ENCODE data around the gene ITPK1.
"Not testable (repeated sequence)": the region's sequence is repeated elsewhere in the genome, so short reads cannot be mapped to it uniquely, and the experiment has no call there.

ITPK1 gene

DNA sequence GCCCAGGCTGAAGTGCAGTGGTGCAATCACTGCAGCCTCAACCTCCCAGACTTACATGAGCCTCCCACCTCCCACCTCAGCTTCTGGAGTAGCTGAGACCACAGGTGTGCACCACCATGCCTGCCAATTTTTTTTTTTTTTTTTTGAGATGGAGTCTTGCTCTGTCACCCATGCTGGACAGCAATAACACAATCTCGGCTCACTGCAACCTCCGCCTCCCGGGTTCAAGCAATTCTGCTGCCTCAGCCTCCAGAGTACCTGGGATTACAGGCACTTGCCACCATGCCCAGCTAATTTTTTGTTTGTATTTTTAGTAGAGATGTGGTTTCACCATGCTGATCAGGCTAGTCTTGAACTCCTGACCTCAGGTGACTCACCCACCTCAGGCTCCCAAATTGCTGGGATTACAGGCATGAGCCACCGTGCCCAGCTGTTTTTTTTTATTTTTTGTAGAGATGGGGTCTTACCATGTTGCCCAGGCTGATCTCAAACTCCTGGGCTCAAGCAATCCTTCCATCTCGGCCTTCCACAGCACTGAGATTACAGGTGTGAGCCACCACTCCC is 15.6 kb upstream of the ITPK1 start:
- not testable (repeated sequence) for DNase-seq (ENCODE audit: low read depth in 1 of 2, low spot score in 1 of 2)

DNA sequence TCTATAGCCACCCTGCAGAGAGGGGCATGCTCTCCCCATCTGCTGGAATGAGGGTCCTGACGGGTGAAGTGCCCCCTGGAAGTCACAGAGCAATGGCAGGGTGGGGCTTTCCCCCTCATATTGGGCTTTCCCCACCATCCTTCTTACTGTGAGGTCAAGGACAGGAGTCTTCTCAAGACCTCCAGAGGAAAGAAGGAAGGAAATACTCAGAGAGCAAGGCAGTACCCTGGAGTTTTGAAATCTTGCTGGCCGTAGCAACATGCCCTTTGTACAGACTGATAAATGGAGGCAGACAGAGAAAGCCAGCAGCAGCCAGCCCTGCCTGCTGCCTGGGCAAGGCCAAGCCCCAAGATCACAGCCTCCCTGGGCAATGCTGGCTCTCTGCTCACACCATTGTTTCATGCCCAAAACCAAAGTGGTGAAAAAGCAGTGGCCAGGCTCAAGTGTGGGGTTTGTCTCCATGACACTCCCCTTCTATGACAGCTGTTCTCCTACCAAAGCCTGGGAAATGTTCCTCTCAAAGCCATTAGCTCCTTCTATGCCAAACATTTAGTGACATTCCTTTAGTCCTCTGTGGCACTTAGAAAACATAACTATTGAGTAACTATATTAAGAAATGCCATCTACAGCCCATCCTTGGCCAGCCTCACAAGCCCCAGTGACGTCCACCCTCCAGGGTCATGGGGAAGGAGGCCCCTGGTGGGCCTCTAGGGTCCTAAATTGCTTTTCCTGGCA is 13.2 kb upstream of the ITPK1 start:
- DNase-seq (ENCODE audit: low read depth in 1 of 2, low spot score in 1 of 2): no peak

DNA sequence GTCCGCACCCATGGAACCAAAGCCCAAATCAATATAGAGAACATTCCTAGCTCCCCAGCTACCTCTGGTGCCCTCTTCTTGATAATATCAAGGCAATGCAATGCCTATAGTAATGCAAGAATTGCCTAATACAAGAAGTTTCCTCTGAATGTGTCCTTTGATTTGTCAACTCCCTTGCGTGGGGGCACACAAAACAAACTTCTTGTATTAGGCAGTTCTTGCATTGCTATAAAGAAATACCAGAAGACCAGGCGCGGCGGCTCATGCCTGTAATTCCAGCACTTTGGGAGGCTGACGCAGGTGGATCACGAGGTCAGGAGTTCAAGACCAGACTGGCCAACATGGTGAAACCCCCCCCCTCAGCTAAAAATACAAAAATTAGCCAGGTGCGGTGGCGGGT is 10.4 kb upstream of the ITPK1 start:
- no peak for DNase-seq (ENCODE audit: low read depth in 1 of 2, low spot score in 1 of 2)

DNA sequence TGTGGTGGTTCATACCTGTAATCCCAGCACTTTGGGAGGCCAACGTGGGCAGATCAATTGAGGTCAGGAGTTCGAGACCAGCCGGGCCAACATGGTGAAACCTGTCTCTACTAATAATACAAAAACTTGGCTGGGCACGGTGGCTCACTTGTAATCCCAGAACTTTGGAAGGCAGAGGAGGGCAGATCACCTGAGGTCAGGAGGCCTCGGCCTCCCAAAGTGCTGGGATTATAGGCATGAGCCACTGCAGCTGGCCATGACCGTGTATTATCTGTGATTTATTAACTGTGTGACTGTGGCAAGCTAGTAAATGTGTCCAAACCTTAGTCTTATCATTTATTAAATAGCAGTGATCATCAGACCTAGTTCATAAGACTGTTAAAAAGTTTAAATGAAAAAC is 7.1 kb upstream of the ITPK1 start:
- no peak for DNase-seq (ENCODE audit: low read depth in 1 of 2, low spot score in 1 of 2)

DNA sequence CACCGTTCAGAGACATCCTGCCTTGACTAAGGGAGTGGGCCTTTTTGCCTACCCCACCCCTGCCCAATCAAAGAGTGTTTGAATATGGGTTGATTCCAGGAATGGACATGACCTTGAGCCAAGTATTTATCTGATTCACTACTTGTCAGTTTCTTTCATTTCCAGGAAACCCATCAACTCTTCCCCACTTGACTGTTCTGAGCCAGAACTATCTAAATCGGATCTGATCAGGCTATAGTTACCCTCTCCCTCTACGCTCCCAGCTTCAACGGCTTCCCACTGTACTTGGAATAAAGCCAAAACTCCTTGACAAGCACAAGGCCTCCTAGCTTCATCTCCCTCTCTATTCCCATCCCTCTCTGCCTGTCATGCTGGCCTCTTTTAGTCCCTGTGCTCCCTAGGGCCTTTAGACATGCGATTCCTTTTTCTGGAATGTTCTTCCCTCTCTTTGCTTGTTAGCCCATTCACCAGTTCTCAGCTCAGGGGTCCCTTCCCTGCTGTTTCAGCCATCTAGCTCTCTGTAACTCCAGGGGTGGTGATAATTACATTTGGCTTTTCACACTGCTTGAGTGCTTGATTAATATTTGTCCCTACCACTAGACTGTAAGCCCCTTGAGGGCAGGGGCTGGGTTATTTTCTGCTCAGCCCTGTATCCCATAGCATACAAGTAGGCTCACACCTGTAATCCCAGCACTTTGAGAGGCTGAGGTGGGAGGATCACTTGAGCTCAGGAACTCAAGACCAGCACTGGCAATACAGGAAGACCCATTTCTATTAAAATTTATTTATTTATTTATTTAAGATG is 5.5 kb upstream of the ITPK1 start:
- DNase-seq (ENCODE audit: low read depth in 1 of 2, low spot score in 1 of 2): no peak

DNA sequence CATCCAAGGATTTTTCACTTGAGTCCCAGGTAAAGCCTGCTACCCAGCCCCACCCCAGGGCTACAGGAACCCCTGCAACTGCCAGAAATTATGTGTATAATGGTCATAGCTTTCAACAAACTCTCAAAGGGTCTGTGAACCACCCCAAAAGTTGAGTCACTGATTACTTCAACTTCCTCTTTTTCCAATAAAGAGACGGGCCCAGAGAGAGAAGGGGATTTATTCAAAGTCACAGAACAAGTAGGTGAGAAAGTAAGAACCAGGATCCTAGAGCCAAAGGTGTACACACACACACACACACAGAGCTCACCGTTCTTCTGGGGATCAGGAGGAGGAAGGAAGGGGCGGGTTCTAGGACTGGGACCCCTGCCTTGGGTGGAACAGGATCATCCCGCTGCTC is 4.8 kb upstream of the ITPK1 start:
- no peak for DNase-seq (ENCODE audit: low read depth in 1 of 2, low spot score in 1 of 2)

DNA sequence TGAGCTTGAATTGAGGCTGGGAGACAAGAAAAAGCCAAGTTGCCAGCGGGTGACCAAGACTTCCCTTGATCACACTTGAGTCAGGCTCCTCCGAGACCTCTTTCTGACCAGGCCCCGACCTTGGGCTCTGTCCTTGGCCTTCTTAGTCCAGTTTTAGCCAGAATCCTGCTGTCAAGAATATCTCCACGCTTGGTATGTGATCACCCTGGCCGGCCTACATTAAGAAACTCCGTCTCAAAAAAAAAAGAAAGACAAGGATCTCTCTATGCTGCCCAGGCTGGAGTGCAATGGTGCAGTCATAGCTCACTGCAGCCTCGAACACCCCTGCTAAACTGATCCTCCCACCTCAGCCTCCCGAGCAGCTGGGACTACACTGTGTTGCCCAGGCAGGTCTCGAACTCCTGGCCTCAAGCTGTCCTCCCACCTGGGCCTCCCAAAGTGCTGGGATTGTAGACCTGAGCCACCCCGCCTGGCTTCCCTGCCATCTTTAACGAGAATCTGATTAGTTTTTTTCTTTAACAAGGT is 1.0 kb upstream of the ITPK1 start:
- no peak for DNase-seq (ENCODE audit: low read depth in 1 of 2, low spot score in 1 of 2)

DNA sequence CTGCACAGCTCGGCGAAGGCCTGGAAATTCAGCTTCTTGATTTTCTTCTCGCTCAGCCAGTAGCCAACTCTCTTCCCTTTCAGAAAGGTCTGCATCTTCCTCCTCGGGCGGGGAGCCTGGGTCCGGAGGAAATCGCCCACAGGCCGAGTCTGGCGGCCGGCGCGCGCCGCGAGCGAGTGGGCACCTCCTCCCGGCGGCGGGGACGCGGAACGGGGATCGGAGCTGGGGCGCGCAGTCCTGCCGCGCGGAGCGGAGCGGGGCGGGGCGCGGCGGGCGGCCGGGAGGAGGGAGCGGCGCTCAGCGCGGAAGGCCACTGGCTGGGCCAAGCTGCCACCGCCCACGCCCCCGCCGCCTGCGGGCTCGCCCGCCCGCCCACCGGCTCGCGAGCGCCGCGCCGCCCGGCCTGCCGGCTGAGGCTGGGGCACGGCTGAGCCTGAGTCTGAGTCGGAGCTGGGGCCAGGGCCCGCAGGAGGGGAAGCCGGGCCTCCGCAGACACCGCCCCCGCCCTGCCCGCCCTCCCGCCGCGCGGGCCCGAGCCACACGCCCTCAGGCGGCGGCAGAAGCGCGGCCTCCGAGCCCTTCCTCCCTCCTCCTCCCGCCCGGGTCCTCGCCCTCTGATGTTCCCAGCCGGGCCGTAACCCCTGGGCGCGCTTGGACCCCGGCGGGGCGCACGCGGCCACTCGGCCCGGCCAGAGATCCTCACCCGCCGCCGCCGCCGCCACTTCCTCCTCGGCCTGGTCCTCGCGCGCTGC is 480 bp downstream of the ITPK1 start:
- peak; percentile 64 to 80 for DNase-seq (ENCODE audit: low read depth in 1 of 2, low spot score in 1 of 2)

DNA sequence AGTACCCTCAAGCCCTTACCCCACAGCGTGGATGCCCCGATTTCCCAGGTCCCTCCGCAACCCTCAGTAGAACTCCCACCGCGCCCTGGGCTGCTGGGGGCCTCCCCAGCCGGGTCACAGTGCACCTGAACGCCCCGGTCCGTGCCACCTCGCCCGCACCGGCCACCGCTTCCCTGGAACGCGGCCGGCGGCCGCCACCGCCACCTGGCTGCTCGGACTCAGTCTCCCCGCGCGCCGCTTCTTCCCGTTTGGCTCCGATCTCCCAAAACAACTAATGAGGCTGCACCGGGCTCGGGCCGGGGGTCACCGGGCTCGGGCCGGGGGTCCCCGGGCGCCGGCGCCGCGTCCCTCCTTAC is 1.0 kb downstream of the ITPK1 start:
- no peak for DNase-seq (ENCODE audit: low read depth in 1 of 2, low spot score in 1 of 2)

DNA sequence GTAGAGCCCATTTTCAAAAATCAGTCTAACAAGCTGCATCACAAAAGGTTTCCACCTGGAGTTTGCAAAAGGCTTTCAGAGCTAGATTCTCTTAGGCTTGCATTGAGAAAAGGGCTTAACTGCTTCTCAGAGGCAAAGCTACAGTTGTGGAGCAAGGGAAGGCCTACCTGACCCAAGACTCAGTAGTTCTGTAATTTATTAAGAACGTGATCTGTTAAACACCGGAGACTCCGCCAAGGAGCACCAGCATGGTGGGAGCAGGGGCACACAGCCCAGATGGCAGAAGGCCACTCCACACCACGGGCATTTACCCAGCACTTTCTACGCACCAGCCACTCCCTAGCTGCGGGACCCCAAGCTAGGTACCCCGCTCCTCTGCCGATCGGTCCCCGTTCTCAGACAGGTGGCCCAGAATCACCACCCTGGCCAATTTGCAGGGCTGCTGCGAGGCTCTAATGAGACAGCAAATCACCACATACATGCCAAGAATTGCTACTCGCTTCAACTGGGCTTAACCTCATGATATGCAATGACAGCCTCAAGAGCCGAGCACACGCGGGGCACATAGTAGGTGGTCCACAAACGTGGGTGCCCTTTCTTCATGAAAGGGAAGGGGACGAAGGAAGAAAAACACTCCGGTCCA is 1.5 kb downstream of the ITPK1 start:
- no peak for DNase-seq (ENCODE audit: low read depth in 1 of 2, low spot score in 1 of 2)

DNA sequence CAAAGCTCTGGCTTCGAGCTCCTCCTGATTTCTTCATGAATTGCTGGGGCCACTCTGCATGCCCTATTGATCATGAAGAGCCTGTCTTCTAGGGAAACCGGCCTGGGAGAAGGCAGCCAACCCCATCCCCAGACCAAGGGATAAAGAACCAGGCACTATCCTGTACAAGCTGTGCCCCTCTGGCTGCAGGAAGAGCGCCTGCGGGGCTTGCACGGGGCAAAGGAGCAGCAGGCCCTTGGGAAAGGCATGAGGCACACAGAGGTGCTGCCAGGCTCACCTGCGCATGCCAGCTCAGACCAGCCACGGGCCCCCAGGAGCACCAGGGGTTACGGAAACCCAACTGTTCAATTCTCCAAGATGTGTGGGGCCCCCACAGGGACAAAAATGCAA is 2.1 kb downstream of the ITPK1 start:
- no peak for DNase-seq (ENCODE audit: low read depth in 1 of 2, low spot score in 1 of 2)

DNA sequence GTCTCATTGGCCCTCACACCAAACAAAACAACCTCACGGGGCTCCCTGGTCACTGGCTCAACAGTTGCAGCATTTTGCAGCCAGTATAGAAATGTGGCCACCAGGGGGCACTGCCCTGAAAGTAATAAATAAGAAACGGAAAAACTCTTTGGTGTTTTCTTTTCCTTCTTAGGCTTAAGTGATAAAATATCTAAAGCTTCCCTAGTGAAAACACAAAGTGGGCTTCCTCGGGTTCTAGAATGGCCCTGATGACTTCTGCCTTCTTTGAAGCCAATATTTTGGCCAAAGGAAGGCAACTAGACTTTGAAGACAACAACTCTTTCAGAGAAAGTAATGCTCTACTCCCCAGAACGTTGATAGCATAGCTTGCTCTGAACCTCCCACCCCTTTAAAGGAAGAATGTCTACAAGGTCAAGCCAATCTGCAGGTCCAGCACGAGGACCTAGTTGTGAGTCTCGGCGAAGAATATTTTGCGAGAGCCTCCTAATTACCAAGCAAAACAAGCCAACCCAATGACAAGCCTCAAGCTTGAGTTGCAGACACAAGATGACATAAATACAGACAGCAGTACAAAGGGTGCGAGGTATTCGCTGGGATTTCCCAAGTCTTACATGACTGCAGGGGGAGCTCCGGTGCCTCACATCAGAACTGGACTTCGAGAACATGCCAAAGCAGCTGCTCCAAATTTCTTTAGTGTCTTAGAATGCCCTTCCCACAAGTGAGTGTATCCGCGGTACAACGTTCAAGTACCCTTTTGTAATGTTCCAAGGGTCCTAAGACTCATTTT is 2.6 kb downstream of the ITPK1 start:
- DNase-seq (ENCODE audit: low read depth in 1 of 2, low spot score in 1 of 2): peak; percentile 57 to 58

DNA sequence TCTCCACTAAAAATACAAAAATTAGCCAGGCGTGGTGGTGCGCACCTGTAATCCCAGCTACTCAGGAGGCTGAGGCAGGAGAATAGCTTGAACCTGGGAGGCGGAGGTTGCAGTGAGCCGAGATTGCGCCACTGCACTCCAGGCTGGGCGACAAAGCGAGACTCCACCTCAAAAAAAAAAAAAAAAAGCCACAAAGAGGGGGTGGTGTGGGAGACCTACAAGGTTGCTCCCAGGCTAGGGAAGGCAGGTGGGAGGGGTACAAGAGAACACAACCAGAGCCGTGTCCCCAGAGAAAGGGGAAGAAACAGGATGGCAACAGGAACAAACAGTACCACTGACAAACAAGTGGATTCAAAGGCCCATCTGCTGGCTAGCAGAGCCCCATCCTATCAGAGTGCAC is 4.2 kb downstream of the ITPK1 start:
- DNase-seq (ENCODE audit: low read depth in 1 of 2, low spot score in 1 of 2): not testable (repeated sequence)

DNA sequence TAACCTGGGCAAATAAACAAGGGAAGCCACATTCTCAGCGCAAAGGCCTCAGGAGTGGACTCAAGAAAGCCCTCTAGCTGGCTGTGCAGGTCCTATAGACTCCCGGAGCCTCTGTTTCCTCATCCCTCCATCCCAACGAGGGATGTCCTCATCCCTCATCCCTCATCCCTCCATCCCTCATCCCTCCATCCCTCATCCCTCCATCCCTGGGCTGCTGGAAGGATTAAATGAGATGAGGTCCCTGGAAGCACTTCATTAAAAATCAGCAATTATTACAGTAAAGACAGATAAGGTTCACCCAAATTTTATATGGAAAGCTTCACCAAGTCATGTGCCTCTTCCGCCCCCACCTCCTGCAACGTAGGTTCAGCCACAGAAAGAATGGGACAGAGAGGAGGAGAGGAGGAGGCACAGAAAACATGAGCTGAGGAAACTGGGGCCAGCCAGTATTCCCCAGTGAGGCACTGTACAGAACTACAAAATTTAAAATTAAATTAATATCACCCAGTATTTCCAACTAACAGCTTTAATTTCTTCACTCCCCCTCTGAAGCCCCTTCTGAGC is 4.8 kb downstream of the ITPK1 start:
- DNase-seq (ENCODE audit: low read depth in 1 of 2, low spot score in 1 of 2): no peak

DNA sequence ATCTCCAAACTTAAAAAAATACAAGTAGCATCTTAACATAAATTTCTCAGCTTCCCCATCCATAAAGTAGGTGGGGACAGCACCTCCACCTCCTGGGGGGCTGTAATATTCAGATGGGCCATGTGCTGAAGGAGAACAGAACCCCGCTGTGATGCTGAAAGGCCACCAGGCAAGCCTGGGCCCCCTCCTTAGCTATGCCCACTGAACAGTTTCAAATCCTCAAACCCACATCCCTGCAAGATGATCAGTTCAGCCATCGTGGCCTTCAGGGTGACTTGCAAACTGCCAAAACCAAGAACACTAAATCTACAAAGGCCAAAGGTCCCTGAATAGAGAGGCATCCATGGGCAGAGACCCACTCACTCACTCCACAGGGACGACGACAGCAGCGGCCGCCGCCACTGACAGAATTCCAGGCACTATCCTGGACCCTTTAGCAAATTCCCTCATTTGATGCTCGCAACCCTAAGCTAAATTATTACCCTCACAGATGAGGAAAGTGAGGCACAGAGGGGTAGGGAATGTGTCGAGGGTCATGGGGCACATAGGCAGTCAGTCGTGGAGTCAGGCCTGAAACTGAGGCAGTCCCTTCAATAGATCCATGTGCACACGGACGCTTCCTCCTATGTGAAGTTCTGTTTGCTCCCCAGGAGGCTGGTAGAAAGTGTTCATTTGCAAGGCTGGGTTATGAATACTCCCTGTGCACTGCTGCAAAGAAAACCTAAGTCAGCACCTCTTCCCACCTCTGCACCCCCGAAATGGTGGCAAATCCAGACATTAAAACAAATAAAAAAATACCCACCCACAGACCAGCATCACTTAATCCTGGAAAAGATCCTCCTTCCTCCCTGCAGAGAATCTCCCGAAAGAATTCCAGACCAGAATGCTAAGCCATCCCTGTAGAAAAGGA is 5.9 kb downstream of the ITPK1 start:
- DNase-seq (ENCODE audit: low read depth in 1 of 2, low spot score in 1 of 2): no peak

DNA sequence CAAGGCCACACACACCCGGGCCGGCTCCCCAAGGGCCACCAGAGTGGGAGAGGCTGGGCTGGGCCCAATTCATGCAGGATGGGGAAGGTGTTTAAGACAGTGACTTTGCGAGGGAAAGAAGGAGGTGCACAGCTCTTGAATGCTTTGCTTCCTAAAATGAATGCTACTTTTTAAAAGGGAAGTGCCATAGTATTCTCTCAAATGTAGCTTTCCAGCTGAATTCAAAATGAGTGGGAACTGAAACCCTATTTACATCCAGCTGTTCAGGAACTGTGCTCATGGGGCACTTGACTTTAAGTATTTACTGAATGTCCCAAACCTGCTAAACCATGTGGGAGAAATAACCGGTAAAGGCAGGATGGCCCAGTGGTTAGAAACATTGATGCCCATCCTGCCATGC is 7.6 kb downstream of the ITPK1 start:
- DNase-seq (ENCODE audit: low read depth in 1 of 2, low spot score in 1 of 2): no peak

DNA sequence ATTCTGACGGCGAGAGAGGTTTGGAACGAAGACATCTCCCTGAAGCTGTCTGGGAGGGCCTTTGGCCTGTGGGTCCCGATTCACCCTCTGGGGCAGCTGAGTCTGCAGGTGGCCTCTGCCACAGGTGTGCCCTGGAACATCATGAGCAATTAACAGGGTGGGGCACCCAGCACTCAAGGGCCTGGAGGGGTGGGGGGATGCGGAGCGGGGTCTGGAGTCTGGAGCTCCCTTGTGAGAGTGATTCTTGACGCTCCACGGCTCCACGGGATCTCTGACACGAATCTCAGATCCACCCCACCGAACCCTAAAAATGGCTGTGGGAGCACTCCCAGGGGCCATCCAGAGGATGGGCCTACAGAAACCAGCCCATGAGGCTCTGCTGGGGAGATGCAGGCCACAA is 8.3 kb downstream of the ITPK1 start:
- DNase-seq (ENCODE audit: low read depth in 1 of 2, low spot score in 1 of 2): no peak

DNA sequence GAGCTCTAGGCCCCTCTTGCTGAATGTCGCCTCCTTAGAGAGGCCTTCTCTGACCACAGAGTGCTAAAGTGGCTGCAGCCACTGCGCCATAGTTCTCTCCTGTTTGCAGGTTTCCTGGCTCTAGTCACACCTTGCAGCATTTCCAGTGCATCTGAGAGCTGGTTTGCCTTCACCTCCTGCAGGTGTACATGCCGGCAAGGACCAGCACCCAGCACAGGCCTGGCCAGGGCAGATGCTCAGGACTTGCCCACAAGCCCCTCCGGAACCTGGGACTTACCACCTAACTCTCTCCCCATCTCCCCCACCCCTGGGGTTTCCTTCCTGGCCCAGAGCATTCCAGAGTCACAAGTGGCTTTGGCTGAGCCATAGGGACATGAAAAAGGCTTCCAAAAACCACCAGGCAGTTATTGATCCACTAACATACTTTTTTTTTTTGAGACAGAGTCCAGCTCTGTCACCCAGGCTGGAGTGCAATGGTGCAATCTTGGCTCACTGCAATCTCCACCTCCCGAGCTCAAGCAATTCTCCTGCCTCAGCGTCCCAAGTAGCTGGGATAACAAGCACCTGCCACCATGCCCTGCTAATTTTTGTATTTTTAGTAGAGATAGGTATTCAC is 9.1 kb downstream of the ITPK1 start:
- no peak for DNase-seq (ENCODE audit: low read depth in 1 of 2, low spot score in 1 of 2)

Measured in activated T-helper 1 cell treated with anti-CD3 and anti-CD28 coated beads, Interleukin-2, amount 50 U/mL, for 16 hours (primary cell).